Coronary artery (tissue), 2 donors: ENCODE results near the gene CUX1.

Experiments used
- DNase-seq: peaks from one replicate; pipeline ENCODE4 v3.0.0-alpha.2; 2017; ENCODE audit warnings: low spot score
- H3K27ac ChIP-seq, 2 donors: fragments of 200-600 bp; sonication (generic); one replicate each; pipeline ENCODE4 v1.5.1; 2016 to 2019
- H3K4me3 ChIP-seq: fragments of 200-600 bp; sonication (generic); 2 replicates; pipeline ENCODE4 v1.5.1; 2016; ENCODE audit warnings: mild to moderate bottlenecking, moderate library complexity
- CTCF ChIP-seq: fragments of 200-600 bp; sonication (generic); IDR thresholded peaks from one replicate; pipeline ENCODE4 v1.5.1; 2019; ENCODE audit warnings: antibody characterized with exemption

CUX1 gene

DNA sequence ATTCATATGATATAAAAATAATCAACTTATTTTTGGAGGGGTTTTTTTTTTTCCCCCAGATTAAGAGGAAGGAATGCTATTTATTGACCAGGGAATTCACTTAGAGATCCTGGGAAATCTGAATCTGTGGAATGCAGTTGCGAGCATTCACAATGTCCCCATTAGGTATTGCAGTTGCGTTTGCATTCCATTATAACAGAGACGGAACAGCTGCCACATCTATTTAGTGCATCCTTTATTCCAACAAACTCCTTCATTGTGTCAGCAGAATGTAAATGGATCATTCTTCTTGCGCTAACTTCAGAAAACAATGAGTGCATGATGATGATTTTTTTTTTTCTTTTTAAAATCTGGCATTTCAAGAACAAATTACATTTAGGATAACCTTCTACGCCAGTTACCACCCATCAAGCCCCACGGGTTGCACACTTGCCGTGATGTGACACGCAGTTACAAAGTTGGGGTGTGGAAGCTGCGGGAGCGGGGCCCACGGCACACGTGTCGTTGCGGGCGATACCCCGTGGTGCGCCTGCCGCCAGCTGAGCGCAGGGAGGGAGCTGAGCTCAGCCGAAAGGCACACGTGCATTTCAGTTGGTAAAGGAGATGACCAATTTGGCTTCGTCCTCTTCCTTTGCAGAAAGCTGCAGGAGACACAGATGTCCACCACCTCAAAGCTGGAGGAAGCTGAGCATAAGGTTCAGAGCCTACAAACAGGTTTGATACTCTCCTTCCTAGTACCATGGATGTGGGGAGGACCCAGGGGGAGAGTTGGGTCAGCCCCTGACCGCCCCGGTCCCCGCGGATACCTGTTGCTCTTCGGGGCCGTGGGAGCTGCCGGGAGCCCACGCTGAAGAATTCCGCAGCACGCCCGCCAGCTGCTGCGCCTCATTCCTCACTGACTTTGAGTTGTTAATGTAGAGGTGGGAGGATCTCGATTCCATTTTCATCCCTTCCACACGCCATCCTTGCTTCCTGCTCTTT lies 293.9 kb downstream of the CUX1 start:
- H3K4me3 ChIP-seq, result no peak overlapping the region
- no peak for DNase-seq

DNA sequence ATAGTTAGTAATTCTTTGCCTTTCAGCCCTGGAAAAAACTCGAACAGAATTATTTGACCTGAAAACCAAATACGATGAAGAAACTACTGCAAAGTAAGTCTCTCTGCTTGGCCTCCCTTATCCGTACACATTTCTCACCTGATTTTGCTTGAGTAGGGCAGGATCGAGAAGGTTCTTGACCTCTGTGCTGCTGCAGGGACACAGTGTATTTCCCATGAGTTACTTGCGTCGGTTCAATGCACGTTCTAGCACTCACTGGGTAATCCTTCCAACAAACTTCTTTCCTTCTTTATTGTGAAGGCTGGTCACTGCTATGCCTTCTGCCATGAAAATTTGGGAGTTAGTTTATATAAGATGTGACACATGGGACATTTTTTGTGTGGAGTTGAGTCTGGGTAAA lies 297.8 kb downstream of the CUX1 start:
- no peak for TF ChIP-seq CTCF
- Histone ChIP-seq H3K4me3 (no peak overlapping the region), H3K27ac (no peak overlapping the region)
- no peak for DNase-seq

More for the DNA sequence above, 293.9 kb downstream of the CUX1 start:
- TF ChIP-seq CTCF, result no peak
- no peak overlapping the region for H3K27ac ChIP-seq

GRCh38 chr7:102115931-102116330 lies 298.5 kb downstream of the CUX1 start:
- Histone ChIP-seq H3K27ac (no peak overlapping the region), H3K4me3 (no peak overlapping the region)
- DNase-seq, result no peak
- TF ChIP-seq CTCF, result no peak

DNA sequence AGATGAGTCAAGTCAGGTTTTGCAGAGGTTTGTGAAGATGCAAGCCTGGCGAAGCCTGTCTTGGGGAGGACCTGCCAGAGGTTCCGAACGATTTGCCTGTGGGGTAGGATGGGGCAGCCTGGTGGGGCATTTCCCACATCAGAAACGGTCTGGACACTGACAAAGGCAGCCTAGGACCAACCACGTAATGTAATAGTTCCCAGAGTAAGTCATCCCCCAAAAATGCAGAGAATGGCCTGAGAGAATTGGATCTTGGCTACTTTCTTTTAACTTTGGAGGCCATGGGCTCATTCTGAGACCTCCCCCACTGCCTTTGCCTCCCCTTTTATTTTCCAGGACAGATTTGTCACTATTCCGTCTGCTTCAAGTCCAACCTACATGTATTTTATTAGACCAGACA lies 300.3 kb downstream of the CUX1 start:
- H3K27ac ChIP-seq, result no peak overlapping the region
- H3K4me3 ChIP-seq, result no peak overlapping the region
- no peak for DNase-seq
- no peak for TF ChIP-seq CTCF

DNA sequence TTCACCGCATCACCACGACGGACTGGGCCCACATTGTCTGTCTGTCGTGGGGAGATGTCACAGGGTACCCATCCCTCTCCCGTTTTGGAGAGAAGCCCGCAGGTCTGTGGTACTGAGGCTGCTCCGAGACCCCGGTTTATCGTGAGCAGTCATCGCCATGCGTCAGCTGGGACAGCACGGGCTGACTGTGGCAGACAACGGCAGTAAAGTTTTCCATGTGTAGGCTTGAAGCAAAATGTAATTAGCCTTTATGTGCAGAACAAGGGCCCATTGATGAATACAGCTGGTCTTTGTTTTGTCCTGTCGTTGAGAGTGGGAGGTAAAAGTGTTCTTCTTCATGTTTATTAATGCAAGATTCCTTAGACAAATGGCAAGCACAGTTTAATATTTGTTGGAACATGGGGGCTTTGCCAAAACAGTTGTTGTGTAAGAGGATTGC lies 301.8 kb downstream of the CUX1 start:
- Histone ChIP-seq H3K4me3 (no peak overlapping the region), H3K27ac (no peak overlapping the region)
- no peak for TF ChIP-seq CTCF
- DNase-seq, result no peak

DNA sequence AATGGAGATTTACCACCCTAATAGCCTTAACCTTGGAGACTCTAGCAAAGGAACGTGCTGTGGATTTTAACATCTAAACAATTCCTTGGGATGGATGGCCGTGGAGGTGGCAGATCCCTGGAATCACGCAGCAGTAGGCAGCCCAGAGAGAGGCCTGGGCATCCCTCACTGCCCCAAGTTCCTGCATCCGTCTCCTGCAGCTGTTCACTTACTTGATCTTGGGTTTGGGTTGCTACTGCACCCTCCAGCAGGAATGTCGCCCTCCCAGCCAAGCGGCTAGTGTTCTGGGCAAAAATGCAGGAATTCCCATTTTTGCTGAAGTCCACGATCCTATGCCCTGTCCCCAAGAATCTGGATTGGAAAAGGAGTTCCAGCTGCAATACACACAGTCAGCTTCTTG lies 302.5 kb downstream of the CUX1 start:
- TF ChIP-seq CTCF, result no peak
- DNase-seq, result no peak
- H3K4me3 ChIP-seq, result no peak overlapping the region
- no peak overlapping the region for H3K27ac ChIP-seq

DNA sequence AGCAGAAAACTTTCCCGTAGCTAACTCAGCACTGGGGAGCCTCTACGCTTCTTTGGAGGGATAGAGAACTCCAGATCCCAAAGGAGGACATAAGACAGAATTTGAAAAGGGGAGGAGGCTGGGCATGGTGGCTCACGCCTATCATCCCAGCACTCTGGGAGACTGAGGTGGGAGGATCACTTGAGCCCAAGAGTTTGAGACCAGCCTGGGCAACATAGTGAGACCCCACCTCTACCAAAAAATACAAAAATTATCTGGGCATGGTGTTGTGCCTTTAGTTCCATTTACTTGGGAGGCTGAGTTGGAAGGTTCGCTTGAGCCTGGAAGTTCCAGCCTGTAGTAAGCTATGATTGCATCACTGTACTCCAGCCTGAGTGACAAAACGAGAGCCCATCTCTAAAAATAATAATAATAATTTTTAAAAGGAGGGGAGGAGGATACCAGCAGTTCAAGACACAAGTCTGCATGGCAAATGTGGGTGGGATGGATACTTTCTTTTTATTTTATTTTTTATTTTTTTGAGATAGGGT lies 303.3 kb downstream of the CUX1 start:
- no peak for DNase-seq
- TF ChIP-seq CTCF, result no peak
- Histone ChIP-seq H3K27ac (no peak overlapping the region), H3K4me3 (no peak overlapping the region)
